Measurements from ENCODE around the gene ABL1.

GRCh38 chr9:130883479-130883878 lies 48.4 kb downstream of the ABL1 start:
- no peak for TF ChIP-seq ZFP30 (CRISPR knock-in tag; IDR thresholded peaks at IDR 0.05)
- no peak for TF ChIP-seq ESRRG (CRISPR knock-in tag; IDR thresholded peaks at IDR 0.05)
- no peak for TF ChIP-seq CREB5 (CRISPR knock-in tag; IDR thresholded peaks at IDR 0.05; ENCODE audit: low read depth)
- no peak for TF ChIP-seq RARB (CRISPR knock-in tag; IDR thresholded peaks at IDR 0.05)
- no peak for TF ChIP-seq PPARA (CRISPR knock-in tag; IDR thresholded peaks at IDR 0.05; ENCODE audit: borderline replicate concordance)
- no peak for TF ChIP-seq PATZ1 (CRISPR knock-in tag; IDR thresholded peaks at IDR 0.05; ENCODE audit: borderline replicate concordance)
- TF ChIP-seq CSRNP3 (CRISPR knock-in tag; IDR thresholded peaks at IDR 0.05): no peak
- no peak for TF ChIP-seq OSR1 (CRISPR knock-in tag; IDR thresholded peaks at IDR 0.05)
